HepG2 (cell line): ENCODE measurements around the gene IFIT1. TPM values are rescaled to one million over a fixed set of nuclear protein-coding genes. Genes with fewer than 3 reads are reported as not detected.
A peak's percentile ranks its signal among the peaks of the same experiment; 100 is the strongest.

Experiments used
- ARNT ChIP-seq: fragments of 450-650 bp; IDR thresholded peaks from 2 replicates; pipeline ENCODE4 v1.6.1; 2017
- ATF6 ChIP-seq: sonication (generic); formaldehyde crosslinking; conservative IDR thresholded peaks from 2 replicates; pipeline ENCODE4 v1.4.0; 2020; ENCODE audit warnings: missing genetic modification reagents
- BHLHE40 ChIP-seq: IDR thresholded peaks from 2 replicates; pipeline ENCODE4 v1.6.1; 2011; ENCODE audit warnings: low read length, improper control_type of control experiment
- CREB1 ChIP-seq, 2 experiments: fragments of 450-650 bp in 1 of 2; IDR thresholded peaks; 2 replicates each; pipeline ENCODE4 v1.6.1; 2016 to 2017; ENCODE audit warnings: control low read depth in 1 of 2, mild to moderate bottlenecking in 1 of 2, missing compliant biosample characterization in 1 of 2, missing genetic modification characterization in 1 of 2
- HNRNPH1 ChIP-seq: fragments of 200-400 bp; formaldehyde crosslinking; optimal IDR thresholded peaks from 2 replicates; pipeline ENCODE3; 2017; ENCODE audit warnings: mild to moderate bottlenecking, low read depth, low read length
- IKZF1 ChIP-seq: fragments of 450-650 bp; IDR thresholded peaks from 2 replicates; pipeline ENCODE4 v1.7.1; 2016
- IRX3 ChIP-seq: sonication (generic); formaldehyde crosslinking; IDR thresholded peaks from 2 replicates; pipeline ENCODE4 v1.8.1; 2023; ENCODE audit warnings: mild to moderate bottlenecking, low read depth, missing genetic modification reagents, borderline replicate concordance
- KLF6 ChIP-seq: IDR thresholded peaks from 2 replicates; pipeline ENCODE4 v1.8.0; 2016; ENCODE audit warnings: missing biosample characterization, missing genetic modification reagents
- NFE2L1 ChIP-seq: sonication (generic); formaldehyde crosslinking; IDR thresholded peaks from 2 replicates; pipeline ENCODE4 v1.4.0; 2020; ENCODE audit warnings: missing genetic modification reagents, mild to moderate bottlenecking, borderline replicate concordance
- NR2C2 ChIP-seq: sonication (generic); formaldehyde crosslinking; IDR thresholded peaks from 2 replicates; pipeline ENCODE4 v1.4.0; 2020; ENCODE audit warnings: missing genetic modification reagents, mild to moderate bottlenecking, moderate library complexity, borderline replicate concordance
- PCBP2 ChIP-seq: fragments of 200-400 bp; formaldehyde crosslinking; optimal IDR thresholded peaks from 2 replicates; pipeline ENCODE3; 2018; ENCODE audit warnings: low read length, low read depth; ENCODE audit not compliant: poor library complexity, severe bottlenecking
- PLSCR1 ChIP-seq: sonication (generic); formaldehyde crosslinking; IDR thresholded peaks from 2 replicates; pipeline ENCODE4 v1.5.0; 2020; ENCODE audit warnings: missing genetic modification reagents, mild to moderate bottlenecking, borderline replicate concordance
- REPIN1 ChIP-seq: sonication (generic); formaldehyde crosslinking; IDR thresholded peaks from 2 replicates; pipeline ENCODE4 v1.8.0; 2022; ENCODE audit warnings: missing genetic modification reagents, low read depth, mild to moderate bottlenecking, borderline replicate concordance
- SSRP1 ChIP-seq: IDR thresholded peaks from 2 replicates; pipeline ENCODE4 v1.6.1; 2016; ENCODE audit warnings: control low read depth
- TBX2 ChIP-seq: sonication (generic); formaldehyde crosslinking; IDR thresholded peaks from 2 replicates; pipeline ENCODE4 v1.5.0; 2020; ENCODE audit warnings: missing genetic modification reagents, mild to moderate bottlenecking, borderline replicate concordance
- TRIM24 ChIP-seq: sonication (generic); formaldehyde crosslinking; IDR thresholded peaks from 2 replicates; pipeline ENCODE4 v1.8.0; 2022; ENCODE audit warnings: mild to moderate bottlenecking, missing genetic modification reagents
- ZFP62 ChIP-seq: sonication (generic); formaldehyde crosslinking; IDR thresholded peaks from 2 replicates; pipeline ENCODE4 v1.4.0; 2020; ENCODE audit warnings: missing genetic modification reagents
- ZGPAT ChIP-seq: IDR thresholded peaks from 2 replicates; pipeline ENCODE4 v1.6.1; 2016; ENCODE audit warnings: mild to moderate bottlenecking
- ZNF552 ChIP-seq: sonication (generic); formaldehyde crosslinking; IDR thresholded peaks from 2 replicates; pipeline ENCODE4 v1.9.0; 2022; ENCODE audit warnings: missing genetic modification reagents, mild to moderate bottlenecking, borderline replicate concordance
- ZNF782 ChIP-seq: sonication (generic); formaldehyde crosslinking; IDR thresholded peaks from 2 replicates; pipeline ENCODE4 v1.4.0; 2020; ENCODE audit warnings: missing genetic modification reagents, mild to moderate bottlenecking, borderline replicate concordance
- ZNF883 ChIP-seq: sonication (generic); formaldehyde crosslinking; IDR thresholded peaks from 2 replicates; pipeline ENCODE4 v1.5.1; 2020; ENCODE audit warnings: mild to moderate bottlenecking, missing genetic modification reagents; ENCODE audit errors: not compliant biosample characterization
- polyA plus RNA-seq, 8 experiments: library from polyadenylated mRNA; depleted of rRNA in 3 of 8; stranded (reverse) in 7 of 8; unstranded in 1 of 8; fragments of >200 nt; fragmentation: Illumina TruSeq in 4 of 8; extraction: Trizol in 4 of 8; gene quantifications; 2 replicates each; pipeline versions ENCODE4 v1.2.1 to v1.2.3, GENCODE V29; 2011 to 2016; ENCODE audit warnings: low read depth in 4 of 8, missing spikeins in 1 of 8, mixed read lengths in 1 of 8; ENCODE audit not compliant: insufficient read depth in 1 of 8
- total RNA-seq, 5 experiments: library from RNA; depleted of rRNA; stranded (reverse); fragments of >200 nt; fragmentation: Illumina TruSeq; extraction: Trizol; gene quantifications; 2 replicates each; pipeline ENCODE4 v1.2.3, GENCODE V29; 2016; ENCODE audit warnings: low read depth in 1 of 5
- TF ChIP-seq, protein P1 (sequence below): sonication (generic); formaldehyde crosslinking; IDR thresholded peaks from 2 replicates; pipeline ENCODE4 v1.8.0; 2022; ENCODE audit warnings: missing genetic modification reagents, mild to moderate bottlenecking, borderline replicate concordance
- TF ChIP-seq, protein P2 (sequence below): IDR thresholded peaks from 2 replicates; pipeline ENCODE4 v1.6.1; 2018; ENCODE audit warnings: missing genetic modification reagents, mild to moderate bottlenecking, missing compliant biosample characterization

IFIT1 gene
- total and polyA plus RNA-seq, 2 of the 13 experiments (the other 11 are each of a cell fraction or from before 2014, with no cell fraction given), result 1.5 to 5.5 TPM

GRCh38 chr10:89414879-89415821, 22.7 kb downstream of the IFIT1 start (continued):
- no peak for TF ChIP-seq TRIM24 (CRISPR knock-in tag)
- TF ChIP-seq KLF6 (CRISPR knock-in tag), result no peak
- TF ChIP-seq TBX2 (CRISPR knock-in tag), result peak; percentile 37; the same call in 1 of the 2 replicates
- no peak for TF ChIP-seq PCBP2
- no peak; the same call in 1 of the 2 replicates for TF ChIP-seq REPIN1
- no peak for TF ChIP-seq SSRP1 (CRISPR knock-in tag)
- TF ChIP-seq ZNF782 (CRISPR knock-in tag), result no peak; the same call in 1 of the 2 replicates
- TF ChIP-seq, protein P1, sequence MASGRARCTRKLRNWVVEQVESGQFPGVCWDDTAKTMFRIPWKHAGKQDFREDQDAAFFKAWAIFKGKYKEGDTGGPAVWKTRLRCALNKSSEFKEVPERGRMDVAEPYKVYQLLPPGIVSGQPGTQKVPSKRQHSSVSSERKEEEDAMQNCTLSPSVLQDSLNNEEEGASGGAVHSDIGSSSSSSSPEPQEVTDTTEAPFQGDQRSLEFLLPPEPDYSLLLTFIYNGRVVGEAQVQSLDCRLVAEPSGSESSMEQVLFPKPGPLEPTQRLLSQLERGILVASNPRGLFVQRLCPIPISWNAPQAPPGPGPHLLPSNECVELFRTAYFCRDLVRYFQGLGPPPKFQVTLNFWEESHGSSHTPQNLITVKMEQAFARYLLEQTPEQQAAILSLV (CRISPR knock-in tag), result peak; percentile 31; the same call in 1 of the 2 replicates
- TF ChIP-seq HNRNPH1, result no peak
- 0 out of 2 replicates have a peak, but pooled peaks have one; percentile 40 for TF ChIP-seq BHLHE40
- no peak for TF ChIP-seq ZNF552 (CRISPR knock-in tag)
- no peak for TF ChIP-seq ARNT
- TF ChIP-seq IRX3, result peak; percentile 81; the same call in 1 of the 2 replicates
- peak; percentile 58; the same call in 1 of the 2 replicates for TF ChIP-seq ZGPAT (CRISPR knock-in tag)
- no peak for TF ChIP-seq ATF6 (CRISPR knock-in tag)
- no peak for TF ChIP-seq PLSCR1 (CRISPR knock-in tag)
- no peak for TF ChIP-seq IKZF1
- TF ChIP-seq ZNF883 (CRISPR knock-in tag), result peak; percentile 51
- no peak for TF ChIP-seq NR2C2 (CRISPR knock-in tag)
- no peak for TF ChIP-seq ZFP62 (CRISPR knock-in tag)
- no peak for TF ChIP-seq NFE2L1 (CRISPR knock-in tag)
- TF ChIP-seq, protein P2, sequence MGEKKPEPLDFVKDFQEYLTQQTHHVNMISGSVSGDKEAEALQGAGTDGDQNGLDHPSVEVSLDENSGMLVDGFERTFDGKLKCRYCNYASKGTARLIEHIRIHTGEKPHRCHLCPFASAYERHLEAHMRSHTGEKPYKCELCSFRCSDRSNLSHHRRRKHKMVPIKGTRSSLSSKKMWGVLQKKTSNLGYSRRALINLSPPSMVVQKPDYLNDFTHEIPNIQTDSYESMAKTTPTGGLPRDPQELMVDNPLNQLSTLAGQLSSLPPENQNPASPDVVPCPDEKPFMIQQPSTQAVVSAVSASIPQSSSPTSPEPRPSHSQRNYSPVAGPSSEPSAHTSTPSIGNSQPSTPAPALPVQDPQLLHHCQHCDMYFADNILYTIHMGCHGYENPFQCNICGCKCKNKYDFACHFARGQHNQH, result no peak
- TF ChIP-seq CREB1 (IDR thresholded peaks at IDR 0.05), result no peak
- TF ChIP-seq CREB1 (CRISPR knock-in tag; IDR thresholded peaks at IDR 0.05), result no peak
